Progenitor cell of endocrine pancreas (in vitro differentiated cells): ENCODE data around the gene P4HB. TPM values are rescaled to one million over a fixed set of nuclear protein-coding genes. Genes with fewer than 3 reads are reported as not detected.

Source experiments
- DNase-seq: peaks from one replicate; pipeline ENCODE4 v3.0.0; 2021; ENCODE audit warnings: low spot score; ENCODE audit not compliant: unreplicated experiment
- H3K27ac Mint-ChIP-seq: 2 replicates; pipeline ENCODE4 v1.8.0; 2021; ENCODE audit warnings: mild to moderate bottlenecking, moderate library complexity, mixed read lengths
- H3K27me3 Mint-ChIP-seq: 2 replicates; pipeline ENCODE4 v1.8.0; 2021; ENCODE audit warnings: mixed read lengths
- H3K36me3 Mint-ChIP-seq: 2 replicates; pipeline ENCODE4 v1.8.0; 2022; ENCODE audit warnings: mixed read lengths; ENCODE audit not compliant: insufficient read depth
- H3K4me1 Mint-ChIP-seq: 2 replicates; pipeline ENCODE4 v1.8.0; 2021; ENCODE audit warnings: low read depth, mixed read lengths
- H3K4me3 Mint-ChIP-seq: 2 replicates; pipeline ENCODE4 v1.8.0; 2021; ENCODE audit warnings: low read depth, mild to moderate bottlenecking, moderate library complexity, mixed read lengths
- H3K9me3 Mint-ChIP-seq: 2 replicates; pipeline ENCODE4 v1.8.0; 2021; ENCODE audit warnings: low read depth, mixed read lengths
- total RNA-seq: library from RNA; stranded (reverse); gene quantifications from 2 replicates; pipeline ENCODE4 v1.2.1, GENCODE V29; 2021
- TF ChIP-seq, protein P1 (sequence below): fragments of 200-600 bp; sonication (generic); IDR thresholded peaks from one replicate; pipeline ENCODE4 v1.5.0; 2021; ENCODE audit warnings: antibody characterized with exemption, mild to moderate bottlenecking; ENCODE audit not compliant: unreplicated experiment

Gene P4HB
- total RNA-seq, 1 donor from 2014 or later, result 484 TPM

DNA sequence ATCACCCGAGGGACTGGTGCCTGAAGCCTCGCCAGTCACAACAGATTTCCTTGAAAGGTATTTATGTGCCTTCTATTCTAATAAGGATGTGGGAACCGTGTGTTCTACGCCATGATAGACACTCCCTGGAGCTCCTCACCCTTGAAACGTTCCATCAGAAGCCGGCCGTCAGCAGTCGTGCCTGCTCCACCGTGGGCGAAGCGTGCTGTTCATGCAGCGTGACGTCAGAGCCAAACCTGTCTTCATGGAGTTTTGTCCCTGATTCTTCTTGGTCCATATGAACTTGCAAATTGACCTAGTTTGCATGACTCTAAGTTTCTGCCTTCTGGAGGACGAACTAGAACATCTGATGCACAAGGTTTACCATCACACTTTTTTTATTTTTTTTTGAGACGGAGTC lies 21.0 kb downstream of the P4HB start:
- Mint-ChIP-seq H3K4me3 (no peak overlapping the region), H3K4me1 (no peaks in the 10 kb centered on the region), H3K36me3 (peaks cover 2% of the 10 kb centered on the region), H3K9me3 (no peaks in the 10 kb centered on the region), H3K27me3 (no peaks in the 10 kb centered on the region), H3K27ac (no peak overlapping the region)
- TF ChIP-seq, protein P1, sequence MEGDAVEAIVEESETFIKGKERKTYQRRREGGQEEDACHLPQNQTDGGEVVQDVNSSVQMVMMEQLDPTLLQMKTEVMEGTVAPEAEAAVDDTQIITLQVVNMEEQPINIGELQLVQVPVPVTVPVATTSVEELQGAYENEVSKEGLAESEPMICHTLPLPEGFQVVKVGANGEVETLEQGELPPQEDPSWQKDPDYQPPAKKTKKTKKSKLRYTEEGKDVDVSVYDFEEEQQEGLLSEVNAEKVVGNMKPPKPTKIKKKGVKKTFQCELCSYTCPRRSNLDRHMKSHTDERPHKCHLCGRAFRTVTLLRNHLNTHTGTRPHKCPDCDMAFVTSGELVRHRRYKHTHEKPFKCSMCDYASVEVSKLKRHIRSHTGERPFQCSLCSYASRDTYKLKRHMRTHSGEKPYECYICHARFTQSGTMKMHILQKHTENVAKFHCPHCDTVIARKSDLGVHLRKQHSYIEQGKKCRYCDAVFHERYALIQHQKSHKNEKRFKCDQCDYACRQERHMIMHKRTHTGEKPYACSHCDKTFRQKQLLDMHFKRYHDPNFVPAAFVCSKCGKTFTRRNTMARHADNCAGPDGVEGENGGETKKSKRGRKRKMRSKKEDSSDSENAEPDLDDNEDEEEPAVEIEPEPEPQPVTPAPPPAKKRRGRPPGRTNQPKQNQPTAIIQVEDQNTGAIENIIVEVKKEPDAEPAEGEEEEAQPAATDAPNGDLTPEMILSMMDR, result no peak
- DNase-seq, result no peak

DNA sequence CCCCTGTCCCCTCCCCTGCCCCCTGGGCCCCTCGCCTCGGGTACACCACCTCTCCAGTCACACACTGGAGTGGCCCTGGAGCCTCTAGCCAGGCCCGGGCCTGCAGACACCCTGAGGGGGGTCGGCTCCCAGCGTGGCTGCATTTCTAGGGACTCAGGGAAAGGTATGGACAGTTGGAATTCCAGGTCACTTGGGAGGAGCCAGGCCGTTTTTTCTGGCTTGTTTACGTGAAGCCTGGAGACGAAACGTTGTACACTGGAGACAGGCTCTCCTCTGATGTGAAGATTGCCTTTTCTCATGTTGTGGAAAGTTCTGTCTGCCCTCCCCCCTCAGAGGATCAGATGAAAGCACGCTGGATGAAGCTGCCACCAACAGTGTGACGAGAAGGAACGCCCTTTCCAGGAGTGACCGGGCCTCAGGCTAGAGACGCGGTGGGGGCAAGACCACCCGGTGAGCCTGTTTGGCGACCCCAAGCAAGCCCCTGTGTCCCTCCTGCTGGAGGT lies 21.5 kb downstream of the P4HB start:
- DNase-seq, result no peak
- Mint-ChIP-seq H3K27me3 (no peaks in the 10 kb centered on the region), H3K36me3 (peaks cover 1% of the 10 kb centered on the region), H3K4me3 (no peak overlapping the region), H3K27ac (no peak overlapping the region), H3K4me1 (no peaks in the 10 kb centered on the region), H3K9me3 (no peaks in the 10 kb centered on the region)
- TF ChIP-seq, protein P1, result no peak

DNA sequence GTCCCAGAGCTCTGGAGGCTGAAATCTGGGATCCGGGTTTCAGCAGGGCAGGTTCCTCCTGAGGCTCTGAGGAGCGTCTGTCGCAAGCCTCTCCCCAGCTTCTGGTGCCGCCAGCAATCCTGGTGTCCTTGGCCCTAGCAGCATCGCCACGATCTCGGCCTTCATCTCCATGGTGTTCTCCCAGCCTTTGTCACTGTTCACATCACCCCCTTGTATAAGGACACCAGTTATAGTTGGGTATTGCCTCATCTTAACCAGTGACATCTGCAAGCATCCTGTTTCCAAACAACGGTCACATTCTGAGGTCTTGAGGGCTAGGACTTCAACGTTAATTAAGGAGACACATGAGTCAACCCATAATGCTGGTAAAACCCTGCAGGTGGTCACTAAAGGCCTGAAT lies 22.7 kb downstream of the P4HB start:
- Mint-ChIP-seq H3K4me3 (no peak overlapping the region), H3K36me3 (no peaks in the 10 kb centered on the region), H3K27ac (no peak overlapping the region), H3K27me3 (no peaks in the 10 kb centered on the region), H3K9me3 (no peaks in the 10 kb centered on the region), H3K4me1 (peaks cover 2% of the 10 kb centered on the region)
- DNase-seq, result no peak
- TF ChIP-seq, protein P1, result no peak

DNA sequence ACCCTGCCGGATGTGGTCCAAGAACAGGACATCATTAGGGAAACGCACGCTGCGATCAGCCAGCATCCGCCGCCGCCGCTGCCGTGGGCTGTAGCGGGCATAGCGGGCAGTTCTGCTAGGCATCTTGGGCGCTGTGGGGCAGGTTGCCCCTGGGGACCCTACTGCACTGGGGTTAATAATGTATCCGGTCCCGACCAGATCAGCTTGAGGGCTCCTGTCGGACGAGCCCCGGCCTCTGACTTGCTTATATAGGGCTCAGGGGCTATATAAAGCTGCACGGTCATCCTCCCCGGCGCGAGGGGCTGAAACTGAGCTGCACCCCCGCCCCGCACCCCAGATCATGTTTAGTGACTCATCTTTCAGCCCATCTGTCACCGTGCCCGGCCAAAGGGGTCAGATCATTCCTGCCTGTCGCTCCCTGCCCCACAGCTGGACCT lies 25.5 kb downstream of the P4HB start, which contains the start of gene PPP1R27:
PPP1R27 (minus strand) TSS at position 220 of the 437 bp plus-strand sequence; CDS start at position 123, 97 bp downstream.
- Mint-ChIP-seq H3K9me3 (no peaks in the 10 kb centered on the region), H3K4me1 (peaks cover 10% of the 10 kb centered on the region), H3K4me3 (peak within 1 kb of the TSS; percentile 80), H3K36me3 (no peaks in the 10 kb centered on the region), H3K27ac (peak within 1 kb of the TSS; percentile 96), H3K27me3 (no peaks in the 10 kb centered on the region)
- TF ChIP-seq, protein P1, result no peak
- DNase-seq, result no peak

DNA sequence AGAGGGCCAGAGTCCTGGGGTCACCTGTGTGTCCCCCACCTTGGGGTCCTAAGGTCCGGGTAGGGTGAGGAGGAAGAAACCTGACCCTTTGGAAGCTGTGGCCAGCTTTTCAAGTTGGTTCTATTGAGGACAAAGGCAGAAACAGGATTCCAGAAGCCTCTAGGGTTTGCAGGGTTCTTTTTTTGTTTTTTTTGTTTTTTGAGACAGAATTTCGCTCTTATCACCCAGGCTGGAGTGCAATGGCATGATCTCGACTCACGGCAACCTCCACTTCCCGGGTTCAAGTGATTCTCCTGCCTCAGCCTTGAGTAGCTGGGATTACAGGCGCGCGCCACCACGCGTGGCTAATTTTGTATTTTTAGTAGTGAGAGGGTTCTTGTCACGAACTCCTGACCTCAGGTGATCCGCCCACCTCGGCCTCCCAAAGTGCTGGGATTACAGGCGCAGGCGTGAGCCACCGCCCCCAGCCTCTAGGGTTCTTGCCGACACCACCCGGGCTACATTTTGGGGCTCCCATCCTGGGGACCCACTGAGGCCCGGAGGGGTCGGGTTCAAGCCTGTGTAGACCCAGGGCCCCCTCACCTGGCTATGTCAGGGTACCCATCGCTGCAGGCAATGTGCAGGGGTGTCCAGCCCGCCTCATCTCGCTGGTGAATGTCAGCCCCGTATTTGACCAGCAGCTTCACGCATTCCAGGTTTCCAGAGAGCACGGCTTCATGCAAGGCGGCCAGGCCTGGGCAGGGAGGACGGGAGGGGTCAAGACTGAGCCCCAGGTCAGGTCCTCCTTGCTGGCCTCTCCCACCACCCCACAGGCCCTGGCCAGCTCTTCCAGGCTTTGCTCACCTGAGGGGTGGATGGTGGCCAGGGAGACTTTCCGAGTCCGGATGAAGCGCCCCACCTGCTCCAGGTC lies 26.2 kb downstream of the P4HB start:
- DNase-seq, result no peak
- TF ChIP-seq, protein P1, result no peak
- peak overlapping the region; percentile 80 for H3K4me3 Mint-ChIP-seq
- H3K4me1 Mint-ChIP-seq, result peaks cover 10% of the 10 kb centered on the region
- H3K36me3 Mint-ChIP-seq, result no peaks in the 10 kb centered on the region
- H3K9me3 Mint-ChIP-seq, result no peaks in the 10 kb centered on the region
- H3K27ac Mint-ChIP-seq, result peak overlapping the region; percentile 96
- no peaks in the 10 kb centered on the region for H3K27me3 Mint-ChIP-seq
